Sigmoid colon (tissue), 4 donors: ENCODE data around the gene JAG1.

Experiments used
- EP300 ChIP-seq, 4 donors: sonication (generic); formaldehyde crosslinking; IDR thresholded peaks; one replicate each; pipeline ENCODE4 v1.6.1; 2017; ENCODE audit warnings: antibody characterized with exemption in 4 of 4
- POLR2A ChIP-seq, 2 donors: fragments of 450-650 bp; IDR thresholded peaks; one replicate each; pipeline ENCODE4 v1.6.1; 2016; ENCODE audit warnings: antibody characterized with exemption in 2 of 2, mild to moderate bottlenecking in 2 of 2, moderate library complexity in 2 of 2
- POLR2AphosphoS5 ChIP-seq, 4 donors: sonication (generic); formaldehyde crosslinking; IDR thresholded peaks; one replicate each; pipeline ENCODE4 v1.6.1; 2017; ENCODE audit warnings: antibody characterized with exemption in 4 of 4
- TF ChIP-seq, protein P1 (sequence below), 4 experiments: fragments of 450-650 bp in 3 of 4; fragments of 200-600 bp in 1 of 4; IDR thresholded peaks; one replicate each; pipeline ENCODE4 v1.5.1; 2016 to 2019; ENCODE audit warnings: antibody characterized with exemption in 4 of 4, mild to moderate bottlenecking in 3 of 4, moderate library complexity in 2 of 4

- TF ChIP-seq, protein P1, sequence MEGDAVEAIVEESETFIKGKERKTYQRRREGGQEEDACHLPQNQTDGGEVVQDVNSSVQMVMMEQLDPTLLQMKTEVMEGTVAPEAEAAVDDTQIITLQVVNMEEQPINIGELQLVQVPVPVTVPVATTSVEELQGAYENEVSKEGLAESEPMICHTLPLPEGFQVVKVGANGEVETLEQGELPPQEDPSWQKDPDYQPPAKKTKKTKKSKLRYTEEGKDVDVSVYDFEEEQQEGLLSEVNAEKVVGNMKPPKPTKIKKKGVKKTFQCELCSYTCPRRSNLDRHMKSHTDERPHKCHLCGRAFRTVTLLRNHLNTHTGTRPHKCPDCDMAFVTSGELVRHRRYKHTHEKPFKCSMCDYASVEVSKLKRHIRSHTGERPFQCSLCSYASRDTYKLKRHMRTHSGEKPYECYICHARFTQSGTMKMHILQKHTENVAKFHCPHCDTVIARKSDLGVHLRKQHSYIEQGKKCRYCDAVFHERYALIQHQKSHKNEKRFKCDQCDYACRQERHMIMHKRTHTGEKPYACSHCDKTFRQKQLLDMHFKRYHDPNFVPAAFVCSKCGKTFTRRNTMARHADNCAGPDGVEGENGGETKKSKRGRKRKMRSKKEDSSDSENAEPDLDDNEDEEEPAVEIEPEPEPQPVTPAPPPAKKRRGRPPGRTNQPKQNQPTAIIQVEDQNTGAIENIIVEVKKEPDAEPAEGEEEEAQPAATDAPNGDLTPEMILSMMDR (IDR thresholded peaks at IDR 0.05) = no peak
- TF ChIP-seq POLR2A (IDR thresholded peaks at IDR 0.05) = no peak
- no peak for TF ChIP-seq EP300 (IDR thresholded peaks at IDR 0.05)
- TF ChIP-seq POLR2AphosphoS5 (IDR thresholded peaks at IDR 0.05) = no peak
Observed at GRCh38 chr20:10647909-10648308, 25.9 kb downstream of the JAG1 start.
